GM18519 (cell line): Measurements from ENCODE around the gene AGFG2.
"Not testable (repeated sequence)": the region's sequence is repeated elsewhere in the genome, so short reads cannot be mapped to it uniquely, and the experiment has no call there.

ENCODE experiments used
- ATAC-seq: cut with Tn5 transposase; IDR thresholded peaks from one replicate; pipeline ENCODE4 v1.9.1; 2021; ENCODE audit warnings: mild to moderate bottlenecking, moderate library complexity; ENCODE audit not compliant: unreplicated experiment, low FRiP score

Gene AGFG2

DNA sequence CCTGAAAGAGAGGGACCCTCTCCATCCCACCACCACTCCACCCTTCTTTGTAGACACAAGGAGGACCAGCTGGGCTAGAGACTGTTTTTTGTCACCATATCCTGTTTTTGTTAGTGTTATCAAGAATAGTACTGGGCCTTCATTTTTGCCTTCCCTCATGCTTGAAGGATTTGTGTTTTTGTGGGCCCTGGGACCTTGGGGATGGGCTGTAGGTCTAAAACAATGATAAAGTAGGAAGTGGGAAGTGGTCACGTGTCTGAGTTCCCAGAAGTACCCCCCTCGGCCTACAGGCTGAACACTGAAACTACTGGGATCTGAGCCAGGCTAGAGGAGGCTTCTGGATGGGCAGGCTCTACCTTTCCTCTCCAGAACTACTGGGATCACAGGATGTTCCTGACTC lies 8.9 kb downstream of the AGFG2 start:
- no peak for ATAC-seq

DNA sequence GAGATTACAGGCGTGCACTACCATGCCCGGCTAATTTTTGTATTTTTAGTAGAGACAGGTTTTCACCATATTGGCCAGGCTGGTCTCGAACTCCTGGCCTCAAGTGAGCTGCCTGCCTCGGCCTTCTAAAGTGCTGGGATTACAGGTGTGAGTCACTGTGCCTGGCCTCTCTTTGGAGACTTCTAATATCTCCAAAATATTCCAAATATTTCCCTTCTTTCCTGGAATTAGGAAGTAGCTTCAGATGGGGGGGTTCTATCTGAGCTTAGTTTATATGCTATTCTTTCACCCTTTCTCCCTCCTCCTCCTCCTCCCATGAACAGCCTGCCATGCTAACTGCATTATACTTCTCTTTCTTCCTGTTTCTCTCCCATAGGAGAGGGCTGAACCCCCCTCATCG lies 9.4 kb downstream of the AGFG2 start:
- not testable (repeated sequence) for ATAC-seq

DNA sequence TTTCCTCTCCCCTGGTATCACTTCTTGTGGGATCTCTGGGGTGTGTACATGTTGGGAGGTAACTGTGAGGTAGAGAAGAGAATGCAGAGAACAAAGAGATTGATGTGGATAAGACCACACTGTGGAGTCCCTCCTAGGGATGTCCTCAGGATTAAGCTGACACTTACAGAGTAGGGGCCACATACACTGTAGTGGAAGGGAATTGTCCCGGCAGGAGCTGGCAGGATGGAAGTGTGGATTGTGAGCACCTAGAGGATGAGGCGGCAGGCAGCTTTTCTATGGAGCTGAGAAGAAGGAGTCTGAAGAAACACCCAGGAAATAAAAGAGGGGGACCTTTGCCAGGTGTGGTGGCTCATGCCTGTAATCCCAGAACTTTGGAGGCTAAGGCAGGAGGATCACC lies 13.5 kb downstream of the AGFG2 start:
- ATAC-seq: no peak

DNA sequence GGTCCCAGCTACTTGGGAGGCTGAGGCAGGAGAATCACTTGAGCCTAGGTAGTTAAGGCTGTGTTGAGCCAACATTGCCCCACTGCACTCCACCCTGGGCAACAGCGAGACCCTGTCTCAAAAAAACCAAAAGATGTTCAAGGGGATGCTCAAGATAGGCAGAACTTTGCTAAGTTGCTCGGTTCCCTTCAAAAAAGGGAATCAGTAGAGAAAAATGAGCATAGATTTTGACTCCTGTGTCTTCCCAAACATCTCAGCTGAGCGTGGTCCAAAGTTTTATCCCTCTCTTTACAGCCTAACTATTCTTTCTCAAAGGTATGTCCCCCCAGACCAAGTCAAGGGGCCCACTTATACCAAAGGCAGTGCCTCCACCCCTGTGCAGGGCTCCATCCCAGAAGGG lies 14.0 kb downstream of the AGFG2 start:
- no peak for ATAC-seq

DNA sequence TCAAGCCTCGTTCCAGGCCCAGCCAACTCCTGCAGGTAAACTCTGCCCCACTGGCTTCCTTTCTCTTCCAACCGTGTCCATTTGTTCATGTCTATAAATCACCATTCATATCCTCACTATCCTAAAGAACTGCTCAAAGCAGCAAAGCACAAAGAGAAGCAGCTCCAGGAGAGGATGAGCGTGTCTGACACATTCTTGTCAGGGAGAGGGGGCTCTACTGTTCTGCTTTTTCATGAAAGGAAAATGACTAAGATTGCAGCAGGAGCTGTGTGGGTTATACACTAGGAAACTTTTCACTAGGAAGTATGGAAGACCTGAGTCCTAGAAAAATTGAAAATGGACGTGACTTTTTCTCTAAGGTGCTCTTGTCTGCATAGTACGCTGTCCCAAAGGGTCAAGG lies 16.7 kb downstream of the AGFG2 start:
- no peak for ATAC-seq

DNA sequence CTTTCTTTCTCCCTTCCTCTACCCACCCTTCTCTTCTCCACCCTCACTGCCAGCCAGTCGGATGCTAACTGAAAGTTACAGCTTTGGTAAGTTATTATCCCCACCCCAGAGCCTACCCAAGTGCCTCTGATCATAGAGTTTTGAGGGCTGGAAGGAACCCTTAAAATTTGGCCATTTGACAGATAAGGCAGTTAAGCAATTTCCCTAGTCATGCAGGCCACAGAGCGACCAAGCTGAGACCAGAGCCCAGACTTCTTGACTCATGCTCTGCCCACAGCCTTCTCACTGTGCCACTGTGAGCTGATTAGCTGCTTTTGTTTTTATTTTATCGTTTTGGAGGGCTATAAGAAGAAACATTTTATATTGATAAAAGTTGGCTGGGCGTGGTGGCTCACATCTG lies 17.5 kb downstream of the AGFG2 start:
- ATAC-seq: no peak

DNA sequence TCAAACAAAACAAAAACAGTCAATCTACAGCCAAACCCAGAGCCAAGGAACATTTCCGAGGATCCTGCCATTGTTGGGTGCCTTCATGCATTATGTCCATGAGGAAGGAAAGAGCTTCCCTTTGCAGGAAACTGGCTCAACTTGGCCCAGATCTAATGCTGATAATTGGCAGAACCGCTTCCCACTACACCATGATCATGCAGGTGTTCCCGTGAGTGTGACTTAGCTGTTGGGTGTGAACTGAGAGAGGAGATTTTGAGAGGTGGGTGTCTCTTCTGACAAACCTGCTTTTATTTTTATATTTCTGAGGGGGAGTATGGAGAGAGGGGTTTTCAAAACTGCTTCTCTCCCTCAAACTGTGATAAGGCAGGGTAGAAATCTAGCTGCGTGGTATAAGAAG lies 20.1 kb downstream of the AGFG2 start:
- ATAC-seq: no peak

DNA sequence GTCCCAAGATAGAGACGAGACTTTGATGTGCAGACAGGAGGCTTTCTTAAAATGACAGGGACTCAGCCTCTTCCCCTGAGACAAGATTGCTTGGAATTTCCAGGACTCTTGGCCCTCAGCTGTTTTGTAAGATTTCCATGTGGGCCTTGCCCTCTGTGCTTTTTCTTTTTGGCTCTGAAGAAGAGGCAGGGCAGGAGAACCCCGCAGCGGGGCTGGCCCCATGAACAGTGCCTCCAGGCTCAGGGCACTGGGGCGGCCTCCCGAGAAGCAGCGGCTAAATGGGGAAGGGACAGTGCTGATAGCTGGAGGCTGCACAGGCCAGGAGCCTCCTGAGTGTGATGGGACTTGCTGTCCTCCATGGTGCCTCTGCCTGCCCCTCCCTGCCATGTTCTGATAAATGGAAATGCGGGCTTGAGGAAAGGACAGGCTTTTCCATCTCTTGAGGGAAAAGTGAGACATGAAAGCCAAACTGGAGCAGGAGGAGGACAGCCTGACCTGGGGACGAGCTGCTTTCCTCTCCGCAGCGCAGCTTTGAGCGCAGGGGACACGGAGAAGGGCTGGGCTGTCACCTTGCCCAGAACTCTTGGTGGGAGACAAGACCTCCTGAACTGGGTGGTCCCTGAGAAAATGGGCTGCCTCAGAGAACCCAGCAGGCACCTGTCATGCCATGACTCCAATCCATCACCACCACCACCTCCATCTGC lies 22.6 kb downstream of the AGFG2 start:
- no peak for ATAC-seq

DNA sequence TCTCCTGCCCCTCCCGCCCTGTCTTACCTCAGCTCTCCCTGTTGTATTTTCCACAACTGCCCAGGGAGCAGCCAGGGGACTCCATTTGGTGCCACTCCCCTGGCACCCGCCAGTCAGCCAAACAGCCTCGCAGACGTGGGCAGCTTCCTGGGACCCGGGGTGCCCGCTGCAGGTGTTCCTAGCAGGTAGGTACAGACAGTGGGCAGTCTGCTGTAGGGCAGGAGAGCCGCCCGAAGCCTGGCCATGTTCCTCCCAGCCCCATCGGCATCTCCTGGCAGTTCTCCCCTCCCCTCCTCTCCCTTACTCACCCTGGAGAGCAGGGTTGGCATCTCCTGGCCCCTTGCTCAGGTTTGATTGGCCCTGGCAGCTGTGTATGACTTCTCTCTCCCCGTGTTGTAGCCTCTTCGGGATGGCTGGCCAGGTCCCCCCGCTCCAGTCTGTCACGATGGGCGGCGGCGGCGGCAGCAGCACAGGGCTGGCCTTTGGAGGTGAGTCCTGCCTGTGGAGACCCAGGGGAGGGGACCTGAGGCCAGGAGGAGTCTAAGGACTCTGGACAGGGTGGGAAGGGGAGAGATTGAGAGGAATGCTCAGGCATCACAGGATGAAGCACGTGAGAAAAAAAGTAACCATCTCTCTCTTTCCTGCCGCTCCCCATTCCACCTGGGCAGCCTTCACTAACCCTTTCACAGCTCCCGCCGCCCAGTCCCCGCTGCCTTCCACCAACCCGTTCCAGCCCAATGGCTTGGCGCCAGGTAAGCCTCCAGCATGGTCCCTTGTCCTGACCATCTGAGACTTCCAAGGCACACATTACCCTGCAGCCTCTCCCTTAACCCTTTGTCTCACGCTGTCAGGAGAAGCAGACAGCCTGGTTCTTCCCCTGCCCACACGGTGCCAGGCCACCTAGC lies 23.4 kb downstream of the AGFG2 start:
- ATAC-seq: no peak

DNA sequence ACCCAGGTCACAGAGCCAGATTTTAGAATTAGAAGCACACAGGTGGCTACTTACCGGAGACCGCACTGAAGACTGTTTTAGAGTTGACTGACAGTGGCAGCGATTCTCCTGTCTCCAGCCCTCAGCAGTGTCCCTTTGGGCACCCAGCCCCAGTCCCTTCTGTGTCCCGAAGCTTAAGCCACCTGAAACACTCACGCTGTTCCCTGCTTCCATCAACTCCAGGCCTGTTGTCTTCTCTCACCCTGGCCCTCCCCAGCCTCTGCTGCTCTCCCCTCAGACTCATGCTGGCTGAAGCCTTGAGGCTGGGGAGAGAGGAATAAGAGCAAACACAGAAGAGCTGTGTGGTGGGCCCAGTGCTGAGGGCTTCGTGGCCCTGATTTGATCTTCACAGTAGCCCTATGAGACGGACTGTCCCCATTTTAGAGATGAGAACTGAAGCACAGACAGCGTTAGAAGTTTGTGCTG lies 24.1 kb downstream of the AGFG2 start:
- ATAC-seq: no peak

DNA sequence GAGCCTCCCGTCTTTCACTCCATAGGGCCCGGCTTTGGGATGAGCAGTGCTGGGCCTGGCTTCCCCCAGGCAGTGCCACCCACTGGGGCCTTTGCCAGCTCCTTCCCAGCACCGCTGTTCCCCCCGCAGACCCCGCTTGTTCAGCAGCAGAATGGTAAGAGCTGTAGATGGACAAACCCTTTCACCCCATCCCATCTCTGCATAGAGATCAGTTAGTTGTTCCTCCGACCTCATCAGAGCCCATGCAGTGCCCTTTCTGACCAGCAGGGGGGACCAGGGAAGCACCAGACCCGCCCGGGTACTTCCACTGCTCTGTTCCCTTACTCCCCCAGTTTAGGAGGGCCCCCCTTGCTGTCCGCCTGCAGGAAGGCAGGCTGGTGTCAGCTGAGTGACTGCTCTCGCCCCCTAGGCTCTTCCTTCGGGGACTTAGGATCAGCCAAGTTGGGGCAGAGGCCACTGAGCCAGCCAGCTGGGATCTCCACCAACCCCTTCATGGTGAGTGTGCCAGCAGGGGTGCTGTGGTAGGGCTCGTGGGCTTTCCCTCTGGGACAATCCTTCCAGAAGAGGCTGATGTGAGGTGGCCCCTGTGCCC lies 24.9 kb downstream of the AGFG2 start:
- ATAC-seq: no peak

DNA sequence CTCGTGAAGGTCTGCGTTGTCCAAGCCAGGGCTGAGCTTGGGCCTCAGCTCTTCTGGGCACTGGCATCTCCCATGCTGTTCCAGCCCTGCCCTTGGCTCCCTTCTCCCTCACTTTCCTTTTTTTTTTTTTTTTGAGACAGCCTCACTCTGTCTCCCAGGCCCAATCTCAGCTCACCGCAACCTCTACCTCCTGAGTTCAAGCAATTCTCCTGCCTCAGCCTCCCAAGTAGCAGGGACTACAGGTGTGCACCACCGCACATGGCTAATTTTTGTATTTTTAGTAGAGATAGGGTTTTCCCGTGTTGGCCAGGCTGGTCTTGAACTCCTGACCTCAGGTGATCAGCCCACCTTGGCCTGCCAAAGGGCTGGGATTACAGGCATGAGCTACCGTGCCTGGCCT lies 25.4 kb downstream of the AGFG2 start:
- not testable (repeated sequence) for ATAC-seq

DNA sequence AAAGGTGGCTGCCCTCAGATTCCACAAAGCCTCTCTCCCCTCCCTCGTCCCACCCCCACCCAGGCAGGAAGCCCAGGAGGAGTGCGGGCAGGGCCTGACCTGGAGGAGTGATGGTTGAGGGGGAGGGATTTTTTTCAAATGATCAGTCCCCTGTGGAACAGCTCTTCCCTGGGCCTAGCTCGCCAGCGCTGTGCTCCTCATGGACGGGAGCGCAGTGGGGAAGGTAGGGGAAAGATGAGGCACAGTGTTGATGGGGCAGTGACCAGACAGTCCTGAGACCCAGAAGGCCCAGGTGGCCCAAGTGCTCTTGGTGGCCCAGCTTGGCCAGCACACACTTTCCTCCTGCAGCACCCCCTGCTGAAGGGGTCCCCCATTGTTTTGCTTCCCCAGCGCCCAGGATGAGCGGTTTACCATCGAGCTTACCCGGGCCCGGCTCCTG lies 26.1 kb downstream of the AGFG2 start:
- ATAC-seq: no peak

DNA sequence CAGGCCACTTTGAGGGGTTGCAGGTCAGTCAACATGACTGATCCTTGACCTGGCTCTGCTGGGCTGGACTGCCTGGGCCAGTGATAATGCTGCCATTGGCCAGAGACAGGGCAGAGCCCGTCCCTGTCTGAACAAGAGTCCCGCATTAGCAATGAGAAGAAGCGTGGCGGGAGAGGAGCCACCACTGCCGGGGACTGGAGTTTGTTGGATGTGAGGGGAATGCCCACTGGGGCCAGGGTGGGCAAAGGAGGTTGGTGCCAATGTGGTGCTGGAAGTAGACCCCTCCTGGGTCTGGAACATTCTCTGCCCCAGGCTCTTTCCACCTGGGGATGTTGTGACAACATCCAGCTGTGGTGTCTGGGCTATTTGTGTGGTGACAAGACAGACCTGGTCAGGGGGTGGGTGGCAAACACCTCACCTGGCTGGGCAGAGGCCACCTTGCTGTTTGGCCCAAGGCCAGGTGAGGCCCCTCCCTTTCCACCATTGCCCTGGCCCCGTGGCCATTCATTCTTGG lies 27.1 kb downstream of the AGFG2 start:
- ATAC-seq: no peak

DNA sequence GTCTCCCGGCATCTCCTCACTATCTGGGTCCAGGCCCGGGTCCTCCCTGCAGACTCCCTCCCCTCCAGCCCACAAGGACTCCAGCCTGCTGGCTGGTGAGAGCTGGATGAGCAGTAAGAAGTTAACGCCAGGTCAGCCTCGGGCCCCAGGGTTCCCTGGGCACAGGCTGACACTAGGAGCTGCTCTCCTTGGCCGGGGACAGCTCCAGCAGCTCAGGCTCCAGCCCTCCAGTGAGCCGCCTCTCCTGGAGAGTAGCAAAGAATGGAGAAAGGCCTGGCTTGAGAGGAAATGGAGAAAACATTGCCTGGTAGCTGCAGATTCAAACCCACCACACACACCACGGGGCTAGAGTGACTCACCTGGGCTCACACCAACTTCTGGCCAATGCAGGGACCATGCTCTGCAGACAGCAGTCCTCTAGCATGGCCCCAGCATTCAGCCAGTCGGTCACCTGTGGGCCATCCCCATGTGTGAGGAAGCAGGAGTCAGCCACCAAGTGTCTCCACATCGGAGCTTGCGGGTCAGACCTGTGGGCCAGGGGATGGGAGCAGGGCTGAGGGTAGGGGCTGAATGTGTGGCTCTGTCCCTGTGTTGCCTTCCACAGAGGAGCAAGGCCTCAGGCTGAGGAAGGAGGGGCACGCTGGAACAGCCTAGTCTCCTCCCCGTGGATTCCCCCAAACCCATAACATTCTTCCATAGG lies 28.2 kb downstream of the AGFG2 start:
- no peak for ATAC-seq

DNA sequence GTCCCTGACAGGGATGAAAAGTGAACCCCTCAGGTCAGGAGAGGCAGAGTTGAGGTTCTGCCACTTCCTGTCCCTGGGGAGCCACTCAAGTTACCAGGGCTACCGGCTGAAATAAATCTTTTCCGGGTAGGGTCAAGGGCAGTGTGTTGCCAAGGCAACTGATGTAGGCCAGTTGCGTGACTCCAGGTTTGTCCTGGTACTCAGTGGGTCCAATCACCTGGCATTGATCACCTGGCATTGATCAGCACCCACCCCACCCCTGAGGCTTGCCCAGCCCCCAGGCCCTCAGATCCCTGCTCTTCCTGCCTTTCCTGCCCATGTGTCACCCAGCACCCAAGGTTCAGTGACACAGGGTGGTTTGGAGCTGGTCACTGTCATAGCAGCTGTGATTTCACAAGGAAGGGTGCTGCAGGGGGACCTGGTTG lies 28.8 kb downstream of the AGFG2 start:
- ATAC-seq: no peak

DNA sequence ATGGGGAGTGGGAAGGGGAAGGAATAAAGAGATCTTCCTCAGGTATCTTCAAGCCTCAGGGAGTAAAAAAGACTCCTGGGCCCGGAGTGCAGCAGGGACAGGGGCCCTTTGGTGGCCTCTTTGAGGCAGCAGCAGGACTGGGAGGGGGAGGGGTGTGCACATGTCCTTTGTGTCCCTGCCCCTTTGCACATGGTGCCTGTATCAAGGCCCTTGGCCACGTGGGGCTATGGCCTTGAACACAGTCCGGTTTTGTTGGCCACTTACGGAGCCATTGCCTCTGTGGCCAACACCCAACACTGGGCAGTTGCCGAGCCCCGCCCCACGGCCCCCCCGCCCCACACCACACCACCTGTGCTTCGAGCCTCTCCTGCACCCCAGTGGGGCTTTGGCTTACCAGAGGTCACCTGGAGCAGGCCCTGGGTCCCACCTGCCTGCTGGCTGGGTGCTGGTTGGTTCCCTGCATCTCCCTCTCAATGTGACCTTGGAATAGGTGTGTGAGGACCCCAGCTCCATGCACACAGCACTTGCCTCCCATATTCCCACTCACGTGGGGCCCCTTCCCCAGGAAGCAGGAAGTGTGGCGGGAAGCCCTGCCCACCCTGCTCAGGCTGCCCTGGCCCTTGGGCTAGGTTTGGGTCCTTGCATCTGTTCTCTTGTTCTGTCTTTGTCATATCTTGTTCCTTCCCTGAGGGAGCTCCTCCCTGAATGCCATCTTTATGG lies 29.3 kb downstream of the AGFG2 start:
- ATAC-seq: no peak

DNA sequence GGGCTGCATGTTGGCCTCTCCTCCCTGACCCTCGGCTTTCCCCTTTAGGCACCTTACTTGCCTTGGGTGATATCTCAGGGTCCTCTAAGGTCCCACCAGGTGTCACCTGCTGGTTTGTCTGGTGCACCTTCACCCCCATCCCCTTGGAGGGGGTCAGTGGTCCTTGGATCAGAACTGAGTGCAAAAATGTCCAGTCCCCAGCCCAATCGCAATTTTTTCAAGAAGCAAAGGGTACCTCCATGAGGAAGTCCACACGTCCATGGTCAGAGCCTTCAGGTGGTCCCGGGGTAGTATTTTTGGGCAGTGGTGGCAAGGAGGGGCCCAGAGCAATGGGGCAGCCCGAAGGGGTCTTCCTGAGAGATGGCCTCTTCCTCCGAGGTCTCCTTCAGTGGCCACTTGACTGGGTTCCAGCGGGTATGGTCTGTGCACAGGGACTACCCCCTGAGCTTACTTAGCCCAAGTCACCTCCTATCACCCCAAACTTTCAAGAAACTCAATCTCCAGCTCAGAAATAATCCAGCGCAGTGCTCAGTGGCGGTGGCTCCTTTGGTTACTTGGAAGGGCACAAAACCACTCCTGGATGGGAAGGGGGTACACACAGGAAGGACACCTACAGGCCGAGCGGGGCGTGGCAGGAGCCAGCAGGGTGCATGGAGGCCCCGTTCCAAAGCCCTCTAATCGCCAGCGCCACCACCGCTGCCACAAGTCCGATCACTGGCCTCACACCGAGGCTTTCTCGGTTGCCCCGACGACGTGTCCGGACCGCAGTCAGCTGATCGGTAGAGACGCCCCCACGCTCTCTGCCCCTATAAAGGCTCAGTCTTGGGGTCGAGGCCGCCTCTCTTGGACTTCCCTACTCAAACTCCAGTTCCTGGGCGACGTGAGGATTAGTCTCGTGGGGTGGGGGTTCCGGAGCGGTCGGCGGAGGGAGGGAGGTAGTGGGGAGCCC lies 30.2 kb downstream of the AGFG2 start:
- no peak for ATAC-seq
